Fibroblast of mammary gland (primary cell): ENCODE measurements around the gene PSMB8.

Experiments used
- DNase-seq: peaks from one replicate; pipeline ENCODE4 v3.0.0-alpha.2; 2010; ENCODE audit warnings: low read depth
- H3K4me3 ChIP-seq: 2 replicates; pipeline ENCODE4 v1.5.1; 2011; ENCODE audit warnings: low read depth, mild to moderate bottlenecking, low read length, moderate library complexity; ENCODE audit not compliant: control insufficient read depth
- TF ChIP-seq, protein P1 (sequence below): conservative IDR thresholded peaks from 2 replicates; pipeline ENCODE4 v1.5.1; 2011; ENCODE audit warnings: low read depth, low read length, inconsistent platforms; ENCODE audit not compliant: control insufficient read depth, insufficient read depth

Gene PSMB8

DNA sequence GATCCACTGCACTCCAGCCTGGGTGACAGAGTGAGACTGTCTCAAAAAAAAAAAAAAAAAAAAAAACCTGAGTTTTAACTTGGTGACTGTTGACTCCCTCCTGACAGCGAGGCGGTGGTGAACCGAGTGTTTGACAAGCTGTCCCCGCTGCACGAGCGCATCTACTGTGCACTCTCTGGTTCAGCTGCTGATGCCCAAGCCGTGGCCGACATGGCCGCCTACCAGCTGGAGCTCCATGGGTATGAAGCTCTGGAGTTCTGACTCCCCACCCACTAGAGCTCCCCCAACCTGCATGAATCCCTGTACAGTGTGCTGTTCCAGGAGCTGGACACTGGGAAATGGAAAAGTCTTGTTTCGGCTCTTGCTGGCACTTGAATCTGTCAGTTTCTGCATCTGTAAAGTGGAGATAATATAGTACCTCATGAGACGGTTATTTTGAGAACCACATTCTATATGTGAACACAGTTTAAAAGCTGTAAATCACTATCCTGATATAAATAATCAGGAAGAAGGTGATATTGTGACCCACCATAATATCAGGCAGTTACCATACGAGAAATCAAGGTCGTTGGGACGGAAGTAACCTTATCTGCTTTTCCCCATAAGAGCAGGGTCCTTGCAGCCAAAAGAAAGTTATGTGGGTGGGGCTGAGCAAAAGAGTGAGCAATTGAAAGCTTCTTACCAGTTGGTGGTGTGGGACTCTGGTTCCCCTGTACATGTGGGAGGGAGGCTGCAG, 13.5 kb upstream of the PSMB8 start:
- no peak for DNase-seq
- TF ChIP-seq, protein P1, sequence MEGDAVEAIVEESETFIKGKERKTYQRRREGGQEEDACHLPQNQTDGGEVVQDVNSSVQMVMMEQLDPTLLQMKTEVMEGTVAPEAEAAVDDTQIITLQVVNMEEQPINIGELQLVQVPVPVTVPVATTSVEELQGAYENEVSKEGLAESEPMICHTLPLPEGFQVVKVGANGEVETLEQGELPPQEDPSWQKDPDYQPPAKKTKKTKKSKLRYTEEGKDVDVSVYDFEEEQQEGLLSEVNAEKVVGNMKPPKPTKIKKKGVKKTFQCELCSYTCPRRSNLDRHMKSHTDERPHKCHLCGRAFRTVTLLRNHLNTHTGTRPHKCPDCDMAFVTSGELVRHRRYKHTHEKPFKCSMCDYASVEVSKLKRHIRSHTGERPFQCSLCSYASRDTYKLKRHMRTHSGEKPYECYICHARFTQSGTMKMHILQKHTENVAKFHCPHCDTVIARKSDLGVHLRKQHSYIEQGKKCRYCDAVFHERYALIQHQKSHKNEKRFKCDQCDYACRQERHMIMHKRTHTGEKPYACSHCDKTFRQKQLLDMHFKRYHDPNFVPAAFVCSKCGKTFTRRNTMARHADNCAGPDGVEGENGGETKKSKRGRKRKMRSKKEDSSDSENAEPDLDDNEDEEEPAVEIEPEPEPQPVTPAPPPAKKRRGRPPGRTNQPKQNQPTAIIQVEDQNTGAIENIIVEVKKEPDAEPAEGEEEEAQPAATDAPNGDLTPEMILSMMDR: no peak
- no peak overlapping the region for H3K4me3 ChIP-seq

DNA sequence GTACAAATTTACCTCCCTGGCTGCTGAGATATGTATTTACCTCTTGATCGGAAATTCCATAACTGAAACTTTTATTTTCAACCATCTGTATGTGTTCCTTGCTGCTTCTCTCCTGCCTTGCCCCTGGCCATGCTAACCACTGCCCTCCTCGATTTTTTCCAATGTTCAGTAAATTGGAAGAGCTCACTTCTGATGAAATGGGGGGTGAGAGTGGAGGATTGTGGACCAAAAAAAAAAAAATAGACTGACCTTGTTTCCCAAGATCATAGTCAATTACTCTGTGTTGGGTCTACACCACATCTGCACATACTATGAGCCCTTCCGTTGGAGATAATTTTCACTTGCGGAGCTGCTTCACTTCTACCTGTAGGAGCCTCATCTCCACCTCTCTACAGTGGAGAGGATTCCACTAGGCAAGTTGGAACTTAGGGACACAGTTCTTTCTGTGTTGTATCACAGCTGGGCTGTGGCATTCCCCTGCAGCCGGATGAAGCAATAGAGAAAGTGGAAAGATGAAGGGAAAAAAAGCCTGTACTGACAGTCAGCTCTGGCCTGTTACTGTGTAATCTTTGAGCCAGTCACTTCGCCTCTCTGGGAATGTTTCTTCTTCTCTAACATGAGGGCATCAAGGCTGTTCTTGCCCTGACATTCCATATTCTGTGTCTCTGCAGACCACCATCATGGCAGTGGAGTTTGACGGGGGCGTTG, 11.8 kb upstream of the PSMB8 start:
- TF ChIP-seq, protein P1: no peak
- H3K4me3 ChIP-seq: no peak overlapping the region
- no peak for DNase-seq

DNA sequence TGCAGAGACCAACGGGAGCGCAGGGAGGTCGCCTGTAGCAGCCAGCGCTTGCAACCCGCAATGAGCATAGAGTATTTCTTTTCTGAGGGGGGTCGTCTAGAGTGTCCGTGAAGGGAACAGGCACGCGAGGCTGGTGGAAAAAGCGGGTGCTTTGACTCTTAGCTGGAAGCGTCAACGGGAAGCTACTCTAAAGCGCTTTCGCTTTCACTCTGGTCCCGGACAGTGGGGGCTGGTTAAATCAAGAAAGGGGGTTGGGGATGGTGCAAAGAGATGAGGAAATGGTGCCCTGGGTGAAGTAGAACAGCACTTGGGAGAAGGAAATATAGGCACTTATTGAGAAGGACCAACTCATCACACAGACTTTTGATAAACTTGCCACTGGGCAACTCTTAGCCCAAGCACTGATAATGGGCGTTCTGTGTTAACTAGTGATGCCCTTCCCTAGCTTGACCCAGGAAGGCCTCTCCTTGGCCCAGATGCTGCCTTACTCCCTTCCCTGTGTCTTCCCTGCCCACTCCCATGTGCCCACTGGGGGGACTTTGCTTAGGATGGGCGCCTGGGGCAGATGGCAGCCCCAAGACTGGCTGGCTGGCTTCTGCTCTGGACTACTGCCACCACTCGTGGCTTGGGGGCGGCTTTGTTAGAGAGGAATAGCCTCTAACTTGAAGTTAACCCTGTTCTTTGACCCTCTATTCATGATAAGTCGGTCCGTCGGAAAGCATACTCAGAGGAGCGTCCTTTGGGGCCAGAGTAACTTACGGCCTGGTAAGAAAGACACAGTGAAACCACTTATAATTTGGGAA, 10.7 kb upstream of the PSMB8 start:
- peak; percentile 37 for DNase-seq
- H3K4me3 ChIP-seq: peak overlapping the region; percentile 85
- TF ChIP-seq, protein P1: no peak

DNA sequence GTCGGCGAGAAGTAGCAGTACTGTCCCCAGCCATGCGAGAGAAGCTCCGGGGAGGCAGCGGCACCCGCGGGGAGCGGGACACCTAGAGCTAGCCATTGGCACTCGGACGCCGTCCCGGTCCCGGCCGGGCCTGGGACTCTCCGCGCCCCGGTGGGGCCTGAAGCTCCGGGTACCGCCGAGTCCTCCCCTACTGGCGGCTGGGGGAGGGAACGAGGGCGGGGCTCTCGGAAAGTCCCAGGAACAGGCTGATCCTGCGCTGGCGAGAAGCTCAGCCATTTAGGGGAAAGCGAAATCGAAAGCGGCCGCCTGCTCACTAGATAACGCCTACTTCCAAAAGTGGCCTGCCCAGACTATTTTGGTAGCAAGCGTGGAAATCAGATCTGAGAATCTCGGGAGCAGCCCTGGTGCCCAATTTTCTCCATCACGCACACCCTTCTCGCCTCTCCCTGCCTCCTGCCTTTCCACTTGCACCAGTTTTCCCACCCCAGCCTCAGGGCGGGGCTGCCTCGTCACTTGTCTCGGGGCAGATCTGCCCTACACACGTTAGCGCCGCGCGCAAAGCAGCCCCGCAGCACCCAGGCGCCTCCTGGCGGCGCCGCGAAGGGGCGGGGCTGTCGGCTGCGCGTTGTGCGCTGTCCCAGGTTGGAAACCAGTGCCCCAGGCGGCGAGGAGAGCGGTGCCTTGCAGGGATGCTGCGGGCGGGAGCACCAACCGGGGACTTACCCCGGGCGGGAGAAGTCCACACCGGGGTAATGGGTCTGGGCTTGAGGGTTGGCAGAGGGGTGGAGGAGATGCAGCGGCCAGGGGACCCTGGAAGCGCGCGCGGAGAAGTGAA, 9.9 kb upstream of the PSMB8 start, which contains the start of the genes PSMB9 and TAP1:
Gene PSMB9 (plus strand): TSS at position 652 of the 835 bp plus-strand sequence. CDS start 38 bp downstream, at position 690.
Gene TAP1 (minus strand): TSS at position 164 of the 835 bp plus-strand sequence. CDS start 68 bp downstream, at position 96.
- DNase-seq: peak; percentile 88

DNA sequence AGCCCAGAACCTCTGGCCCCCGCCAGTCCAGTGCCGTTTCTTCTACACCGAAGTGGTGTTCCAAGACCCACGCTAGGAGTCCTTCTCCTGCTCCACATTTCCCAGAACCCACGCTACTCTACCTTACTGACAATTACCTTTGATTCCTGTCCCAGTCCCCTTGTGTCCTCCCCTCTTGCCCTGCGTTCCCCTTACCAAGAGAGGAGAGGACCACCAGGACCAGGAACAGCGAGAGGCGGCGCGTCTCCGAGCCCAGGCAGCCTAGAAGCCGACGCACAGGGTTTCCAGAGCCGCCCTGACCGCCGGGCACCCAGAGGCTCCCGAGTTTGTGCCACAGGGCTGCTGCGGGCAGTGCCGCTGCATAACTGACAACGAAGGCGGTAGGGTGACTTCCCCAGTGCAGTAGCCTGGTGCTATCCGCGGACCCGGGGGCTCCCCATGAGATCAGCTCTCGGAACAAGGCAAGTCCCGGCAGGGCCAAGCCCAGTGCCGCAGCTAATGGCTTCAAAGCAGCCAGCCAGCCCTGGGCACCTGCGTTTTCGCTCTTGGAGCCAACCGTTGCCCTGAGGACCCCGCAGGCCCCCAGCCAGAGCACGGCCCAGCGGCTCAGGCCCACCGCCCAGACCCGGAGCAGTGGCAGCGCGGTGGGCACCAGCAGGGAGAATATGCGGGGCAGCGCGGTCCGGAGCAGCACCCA, 9.1 kb upstream of the PSMB8 start:
- TF ChIP-seq, protein P1: no peak
- H3K4me3 ChIP-seq: peak overlapping the region; percentile 85
- DNase-seq: peak; percentile 21

More for the DNA sequence above, 9.9 kb upstream of the PSMB8 start, which contains the start of the genes PSMB9 and TAP1:
- TF ChIP-seq, protein P1: peak; percentile 48
- peak within 1 kb of the TSS; percentile 85 for H3K4me3 ChIP-seq
